Tibial nerve (tissue), 4 donors: ENCODE measurements around the gene ZFP1. TPM values are rescaled to one million over a fixed set of nuclear protein-coding genes. Genes with fewer than 3 reads are reported as not detected.

Experiments
- DNase-seq, 2 donors: peaks; one replicate each; pipeline ENCODE4 v3.0.0-alpha.2; 2019; ENCODE audit warnings: low spot score in 2 of 2
- H3K27ac ChIP-seq, 4 donors: fragments of 200-600 bp; sonication (generic) in 3 of 4; one replicate each; pipeline ENCODE4 v1.5.1; 2017 to 2019; ENCODE audit warnings: mild to moderate bottlenecking in 1 of 4
- H3K27me3 ChIP-seq, 2 donors: fragments of 200-600 bp; sonication (generic) in 1 of 2; one replicate each; pipeline versions ENCODE4 v1.5.1 to v1.6.0; 2017 to 2019
- H3K36me3 ChIP-seq, 3 donors: fragments of 200-600 bp; sonication (generic); one replicate each; pipeline ENCODE4 v1.5.1; 2018 to 2019
- H3K4me1 ChIP-seq, 4 donors: fragments of 200-600 bp; sonication (generic) in 3 of 4; one replicate each; pipeline ENCODE4 v1.5.1; 2017 to 2019
- H3K4me3 ChIP-seq, 4 donors: fragments of 200-600 bp; sonication (generic) in 3 of 4; one replicate each; pipeline ENCODE4 v1.5.1; 2017 to 2019; ENCODE audit warnings: mild to moderate bottlenecking in 1 of 4, moderate library complexity in 1 of 4
- H3K9me3 ChIP-seq, 4 donors: fragments of 200-600 bp; sonication (generic) in 3 of 4; one replicate each; pipeline ENCODE4 v1.5.1; 2017 to 2019
- EP300 ChIP-seq, 2 donors: sonication (generic); formaldehyde crosslinking; IDR thresholded peaks; one replicate each; pipeline ENCODE4 v1.6.1; 2017; ENCODE audit warnings: antibody characterized with exemption in 2 of 2, mild to moderate bottlenecking in 1 of 2
- POLR2A ChIP-seq, 2 donors: fragments of 450-650 bp; IDR thresholded peaks; one replicate each; pipeline ENCODE4 v1.6.1; 2017; ENCODE audit warnings: antibody characterized with exemption in 2 of 2, mild to moderate bottlenecking in 2 of 2, moderate library complexity in 2 of 2
- WGBS, 2 donors: methylation state at CpG; one replicate each; pipeline ENCODE4 v1.1.5; 2018; 5-methylcytosine and 5-hydroxymethylcytosine counted together
- total RNA-seq, 4 donors: library from RNA; depleted of rRNA; stranded (reverse); fragments of >200 nt; gene quantifications; one replicate each; pipeline ENCODE4 v1.1.0, GENCODE V29; 2016
- TF ChIP-seq, protein P1 (sequence below), 5 experiments: fragments of 200-600 bp in 3 of 5; fragments of 450-650 bp in 2 of 5; sonication (generic) in 3 of 5; IDR thresholded peaks; one replicate each; pipeline ENCODE4 v1.5.1; 2016 to 2019; ENCODE audit warnings: antibody characterized with exemption in 5 of 5, mild to moderate bottlenecking in 3 of 5, moderate library complexity in 2 of 5

The ZFP1 gene
- total RNA-seq, 4 donors from 2014 or later: 6.3 to 12.6 (median 9.5) TPM

DNA sequence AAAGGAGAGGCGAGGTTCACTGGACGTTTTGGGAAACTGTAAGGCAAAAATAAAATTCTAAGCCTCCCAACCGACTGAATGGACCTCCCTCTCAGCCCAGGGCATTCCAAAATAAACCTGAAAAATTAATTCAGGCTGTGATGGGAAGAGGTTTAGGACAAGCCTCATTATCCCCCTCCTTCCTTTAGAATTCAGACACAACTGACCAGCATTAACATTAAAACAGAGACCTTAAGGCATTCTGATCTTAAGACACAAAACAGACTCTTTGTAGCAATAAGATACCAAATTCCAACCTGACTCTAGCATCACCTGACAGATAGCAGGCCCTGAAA is 31.4 kb upstream of the ZFP1 start:
- 27 to 39% methylated on average over 3 of the region's 3 CpGs for WGBS, 2 donors

DNA sequence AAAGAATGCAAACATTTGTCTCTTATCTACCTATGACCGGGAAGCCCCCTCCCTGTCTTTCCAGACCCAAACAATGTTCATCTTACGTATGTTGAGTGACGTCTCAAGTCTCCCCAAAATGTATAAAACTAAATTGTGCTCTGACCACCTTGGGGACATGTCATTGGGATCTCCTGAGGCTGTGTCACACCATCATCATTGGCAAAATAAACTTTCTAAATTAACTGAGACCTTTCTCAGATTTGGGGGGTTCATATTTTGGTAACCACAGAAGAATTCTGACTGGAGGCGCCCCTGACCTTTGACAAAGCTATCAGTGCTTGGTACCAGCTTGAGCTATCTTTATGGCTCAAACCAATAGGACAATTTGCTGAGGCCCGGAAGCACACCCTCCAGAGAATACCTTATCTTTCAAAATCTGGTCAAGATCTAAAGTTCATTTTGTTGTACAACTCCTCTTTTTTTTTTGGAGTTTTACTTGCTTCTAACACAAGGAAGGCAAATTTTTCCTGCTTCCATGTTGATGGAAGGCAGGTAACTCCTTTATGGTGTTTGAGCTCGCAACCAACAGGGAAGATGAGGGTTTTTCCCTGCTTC is 29.3 kb upstream of the ZFP1 start:
- 76 to 81% methylated on average over 6 of the region's 6 CpGs for WGBS, 2 donors
- no peak for DNase-seq
- H3K4me1 ChIP-seq: peaks cover 0 to 23% (median 8%) of the 10 kb centered on the region in 4 donors

More for the DNA sequence above, 31.4 kb upstream of the ZFP1 start:
- no peak for DNase-seq
- peak overlapping the region in 3 of 4 donors; percentile 72 to 90 (median 77) for H3K27ac ChIP-seq
- peaks cover 0 to 37% (median 8%) of the 10 kb centered on the region in 4 donors for H3K4me1 ChIP-seq
- no peak for TF ChIP-seq POLR2A (IDR thresholded peaks at IDR 0.05)
- no peak for TF ChIP-seq EP300 (IDR thresholded peaks at IDR 0.05)
- TF ChIP-seq, protein P1, sequence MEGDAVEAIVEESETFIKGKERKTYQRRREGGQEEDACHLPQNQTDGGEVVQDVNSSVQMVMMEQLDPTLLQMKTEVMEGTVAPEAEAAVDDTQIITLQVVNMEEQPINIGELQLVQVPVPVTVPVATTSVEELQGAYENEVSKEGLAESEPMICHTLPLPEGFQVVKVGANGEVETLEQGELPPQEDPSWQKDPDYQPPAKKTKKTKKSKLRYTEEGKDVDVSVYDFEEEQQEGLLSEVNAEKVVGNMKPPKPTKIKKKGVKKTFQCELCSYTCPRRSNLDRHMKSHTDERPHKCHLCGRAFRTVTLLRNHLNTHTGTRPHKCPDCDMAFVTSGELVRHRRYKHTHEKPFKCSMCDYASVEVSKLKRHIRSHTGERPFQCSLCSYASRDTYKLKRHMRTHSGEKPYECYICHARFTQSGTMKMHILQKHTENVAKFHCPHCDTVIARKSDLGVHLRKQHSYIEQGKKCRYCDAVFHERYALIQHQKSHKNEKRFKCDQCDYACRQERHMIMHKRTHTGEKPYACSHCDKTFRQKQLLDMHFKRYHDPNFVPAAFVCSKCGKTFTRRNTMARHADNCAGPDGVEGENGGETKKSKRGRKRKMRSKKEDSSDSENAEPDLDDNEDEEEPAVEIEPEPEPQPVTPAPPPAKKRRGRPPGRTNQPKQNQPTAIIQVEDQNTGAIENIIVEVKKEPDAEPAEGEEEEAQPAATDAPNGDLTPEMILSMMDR (IDR thresholded peaks at IDR 0.05): no peak
- peaks cover 0 to 8% (median 5%) of the 10 kb centered on the region in 4 donors for H3K9me3 ChIP-seq
- H3K27me3 ChIP-seq: no peaks in the 10 kb centered on the region
- peak overlapping the region in 2 of 4 donors; percentile 50 to 66 for H3K4me3 ChIP-seq
- peaks cover 0 to 21% (median 0%) of the 10 kb centered on the region in 3 donors for H3K36me3 ChIP-seq

DNA sequence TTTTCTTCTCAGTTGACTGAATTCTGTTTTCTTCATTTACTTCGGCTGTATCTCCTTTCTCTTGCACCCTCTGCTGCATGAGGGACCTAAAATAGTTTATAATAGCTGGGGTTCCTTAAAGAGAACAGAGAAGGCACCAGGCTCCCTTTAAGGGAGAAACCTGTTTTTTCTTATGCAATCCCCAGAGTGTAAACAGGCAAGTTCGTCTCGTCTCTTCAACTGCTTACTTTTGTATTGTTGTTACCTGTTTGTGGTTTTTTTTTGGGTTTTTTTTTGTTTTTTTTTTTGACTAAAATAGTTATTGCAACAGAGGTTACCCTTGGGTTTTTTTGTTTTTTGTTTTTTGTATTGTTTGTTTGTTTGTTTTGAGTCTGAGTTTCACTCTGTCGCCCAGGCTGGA is 28.1 kb upstream of the ZFP1 start:
- H3K4me1 ChIP-seq: peaks cover 0 to 17% (median 7%) of the 10 kb centered on the region in 4 donors
- no peak for DNase-seq
- no peak overlapping the region for H3K27ac ChIP-seq
- 67 to 72% methylated on average over 4 of the region's 4 CpGs for WGBS, 2 donors
- no peaks in the 10 kb centered on the region for H3K36me3 ChIP-seq
- no peak overlapping the region for H3K4me3 ChIP-seq
- TF ChIP-seq, protein P1 (IDR thresholded peaks at IDR 0.05): no peak
- no peak for TF ChIP-seq POLR2A (IDR thresholded peaks at IDR 0.05)
- no peak for TF ChIP-seq EP300 (IDR thresholded peaks at IDR 0.05)
- H3K27me3 ChIP-seq: no peaks in the 10 kb centered on the region
- H3K9me3 ChIP-seq: peaks cover 0 to 12% (median 8%) of the 10 kb centered on the region in 4 donors

More for the DNA sequence above, 29.3 kb upstream of the ZFP1 start:
- Histone ChIP-seq H3K4me3 (no peak overlapping the region), H3K27me3 (no peaks in the 10 kb centered on the region), H3K36me3 (peaks cover 0 to 6% (median 0%) of the 10 kb centered on the region in 3 donors), H3K27ac (no peak overlapping the region), H3K9me3 (peaks cover 0 to 12% (median 8%) of the 10 kb centered on the region in 4 donors)
- TF ChIP-seq, protein P1 (IDR thresholded peaks at IDR 0.05): no peak
- TF ChIP-seq POLR2A (IDR thresholded peaks at IDR 0.05): no peak
- TF ChIP-seq EP300 (IDR thresholded peaks at IDR 0.05): no peak

DNA sequence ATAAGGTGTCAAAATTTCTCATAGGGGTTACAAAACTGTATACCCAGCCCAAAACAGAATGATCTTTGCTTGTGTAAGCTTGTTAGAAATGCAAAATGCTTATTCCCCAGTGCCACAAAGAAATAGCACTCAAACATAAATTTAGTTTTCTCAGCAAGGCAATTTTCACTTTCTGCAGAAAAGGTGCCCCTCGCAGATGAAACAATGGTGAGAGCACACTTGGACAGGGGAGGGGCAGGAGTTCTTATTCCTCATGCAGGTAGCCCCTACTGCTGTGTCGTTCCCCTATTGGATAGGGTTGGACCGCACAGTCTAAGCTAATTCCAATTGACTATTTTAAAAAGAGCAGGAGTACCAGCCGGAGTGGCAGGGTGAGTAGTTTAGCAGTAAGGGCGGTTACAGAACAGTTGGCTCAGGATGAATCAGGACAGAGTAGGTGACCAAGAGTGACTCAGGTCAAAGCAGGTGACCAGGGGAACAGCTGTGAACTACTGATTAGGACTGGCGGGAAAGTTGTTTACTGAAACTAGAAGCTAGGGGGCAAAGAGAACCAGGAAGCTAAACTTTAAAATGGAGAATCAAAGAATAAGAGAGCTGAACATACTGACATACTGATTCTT is 26.3 kb upstream of the ZFP1 start:
- 96 to 97% methylated on average over 6 of the region's 6 CpGs for WGBS, 2 donors
- DNase-seq: no peak
- H3K27ac ChIP-seq: no peak overlapping the region
- H3K9me3 ChIP-seq: peaks cover 0 to 13% (median 8%) of the 10 kb centered on the region in 4 donors
- H3K4me1 ChIP-seq: peaks cover 0 to under 1% (median 0%) of the 10 kb centered on the region in 4 donors
- H3K4me3 ChIP-seq: no peak overlapping the region
- no peaks in the 10 kb centered on the region for H3K27me3 ChIP-seq
- H3K36me3 ChIP-seq: no peaks in the 10 kb centered on the region
- TF ChIP-seq POLR2A (IDR thresholded peaks at IDR 0.05): no peak
- TF ChIP-seq, protein P1 (IDR thresholded peaks at IDR 0.05): no peak
- TF ChIP-seq EP300 (IDR thresholded peaks at IDR 0.05): no peak

DNA sequence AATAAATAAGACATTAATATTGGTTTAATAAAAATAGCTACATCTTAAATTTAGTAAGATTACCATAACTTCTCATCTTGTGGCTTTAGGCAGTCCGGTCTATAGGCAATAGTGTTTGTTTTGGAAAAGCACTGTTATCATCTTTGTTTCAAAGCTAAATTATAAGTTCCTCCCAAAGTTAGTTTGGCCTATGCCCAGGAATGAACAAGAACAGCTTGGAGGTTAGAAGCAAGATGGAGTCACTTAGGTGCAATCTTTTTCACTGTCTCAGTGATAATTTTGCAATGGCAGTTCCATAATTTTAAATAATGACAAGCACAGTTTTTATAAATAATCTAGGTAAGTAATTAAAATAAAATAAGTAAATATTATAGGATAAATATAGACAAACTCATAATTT is 25.7 kb upstream of the ZFP1 start:
- TF ChIP-seq, protein P1 (IDR thresholded peaks at IDR 0.05): no peak
- TF ChIP-seq EP300 (IDR thresholded peaks at IDR 0.05) (no peak), POLR2A (IDR thresholded peaks at IDR 0.05) (no peak)
- Histone ChIP-seq H3K9me3 (peaks cover 0 to 18% (median 8%) of the 10 kb centered on the region in 4 donors), H3K27me3 (no peaks in the 10 kb centered on the region), H3K27ac (no peak overlapping the region), H3K4me1 (no peaks in the 10 kb centered on the region), H3K36me3 (no peaks in the 10 kb centered on the region), H3K4me3 (no peak overlapping the region)
- 76 to 84% methylated on average over 1 of the region's 1 CpG for WGBS, 2 donors
- no peak for DNase-seq
